HepG2 (cell line): ENCODE results near the gene CD101. TPM values are rescaled to one million over a fixed set of nuclear protein-coding genes. Genes with fewer than 3 reads are reported as not detected.

Source experiments
- ATAC-seq: fragments of 200-7000 bp; cut with Tn5 transposase; 3 replicates; pipeline ENCODE4 v1.9.1; 2020; ENCODE audit warnings: mild to moderate bottlenecking, moderate library complexity
- BruUV-seq: library from RNA; stranded (reverse); fragments of 400-500 nt; replicated peaks from 2 replicates; lab custom pipeline; 2021; lab: Mats Ljungman, UMichigan
- CTCF ChIA-PET: fragments of 300-600 bp; formaldehyde crosslinking; extraction: SDS; loops from one replicate; lab custom pipeline; 2021; ENCODE audit warnings: low total read pairs, inconsistent platforms, low intra/inter-chr PET ratio; lab: Yijun Ruan, JAX
- POLR2A ChIA-PET: fragments of 350-600 bp; sonication (Branson Sonifier 250); formaldehyde crosslinking; loops from one replicate; lab custom pipeline; 2020; ENCODE audit warnings: antibody characterized with exemption, inconsistent platforms; lab: Yijun Ruan, JAX
- DNase-seq: peaks from one replicate; pipeline ENCODE4 v3.0.0-alpha.2; 2015; ENCODE audit warnings: low spot score
- FAIRE-seq: peaks from 3 replicates; lab custom pipeline; 2011; peaks lifted over from hg19 to GRCh38; lab: Jason Lieb, UNC
- H2AFZ ChIP-seq: one replicate; pipeline ENCODE4 v1.6.1; 2011; ENCODE audit warnings: low read length, inconsistent platforms
- H3K27ac ChIP-seq: fragments of 300-600 bp; 3 replicates; pipeline ENCODE4 v1.8.0; 2011; ENCODE audit warnings: mixed run types, mild to moderate bottlenecking, mixed read lengths, low read length, inconsistent platforms; ENCODE audit not compliant: insufficient read depth; ENCODE audit errors: extremely low read length
- H3K27me3 ChIP-seq, 2 experiments: fragments of 200-600 bp in 1 of 2; 2 replicates in 1 of 2; 3 replicates in 1 of 2; pipeline versions ENCODE4 v1.6.0 to v1.8.0; 2011; ENCODE audit warnings: low read length in 2 of 2, mild to moderate bottlenecking in 2 of 2, moderate library complexity in 2 of 2, inconsistent platforms in 1 of 2; ENCODE audit not compliant: insufficient read depth in 2 of 2, control insufficient read depth in 1 of 2
- H3K36me3 ChIP-seq, 2 experiments: fragments of 200-600 bp in 1 of 2; replicated peaks in 1 of 2; 2 replicates in 1 of 2; 3 replicates in 1 of 2; pipeline versions ENCODE4 v1.5.1 to v1.8.0; 2011; ENCODE audit warnings: low read length in 2 of 2, inconsistent platforms in 1 of 2; ENCODE audit not compliant: insufficient read depth in 2 of 2, control insufficient read depth in 1 of 2
- H3K4me1 ChIP-seq: 2 replicates; pipeline ENCODE4 v1.5.1; 2012; ENCODE audit warnings: low read length, inconsistent platforms; ENCODE audit not compliant: insufficient read depth
- H3K4me2 ChIP-seq: 2 replicates; pipeline ENCODE4 v1.6.0; 2011; ENCODE audit warnings: low read depth, low read length, inconsistent platforms
- H3K4me3 ChIP-seq, 3 experiments: fragments of 200-600 bp in 1 of 3; sonication (generic), shearing (Covaris generic) in 1 of 3; replicated peaks in 1 of 3; 2 replicates each; pipeline ENCODE4 v1.5.1; 2011 to 2016; ENCODE audit warnings: low read length in 3 of 3, inconsistent platforms in 2 of 3, low read depth in 2 of 3, mild to moderate bottlenecking in 2 of 3, control low read depth in 1 of 3, mixed read lengths in 1 of 3; ENCODE audit not compliant: insufficient read depth in 1 of 3
- H3K79me2 ChIP-seq: one replicate; pipeline ENCODE4 v1.6.1; 2011; ENCODE audit warnings: low read length, inconsistent platforms; ENCODE audit not compliant: insufficient read depth
- H3K9ac ChIP-seq: 2 replicates; pipeline ENCODE4 v1.6.0; 2011; ENCODE audit warnings: mild to moderate bottlenecking, low read depth, low read length, inconsistent platforms; ENCODE audit not compliant: insufficient read depth
- H3K9me3 ChIP-seq: 2 replicates; pipeline ENCODE4 v1.5.1; 2012; ENCODE audit warnings: mild to moderate bottlenecking, low read length
- H4K20me1 ChIP-seq: 2 replicates; pipeline ENCODE4 v1.6.0; 2011; ENCODE audit warnings: inconsistent platforms, mild to moderate bottlenecking, low read length, moderate library complexity; ENCODE audit not compliant: insufficient read depth
- AHDC1 ChIP-seq: sonication (generic); formaldehyde crosslinking; IDR thresholded peaks from 2 replicates; pipeline ENCODE4 v1.5.1; 2020; ENCODE audit warnings: mild to moderate bottlenecking, missing genetic modification reagents, borderline replicate concordance
- MAX ChIP-seq: IDR thresholded peaks from 2 replicates; pipeline ENCODE4 v1.6.1; 2012; ENCODE audit warnings: inconsistent platforms
- MIER3 ChIP-seq: IDR thresholded peaks from 2 replicates; pipeline ENCODE4 v1.6.1; 2016; ENCODE audit warnings: missing compliant biosample characterization, borderline replicate concordance
- SNAI1 ChIP-seq: sonication (generic); formaldehyde crosslinking; IDR thresholded peaks from 2 replicates; pipeline ENCODE4 v1.5.0; 2020; ENCODE audit warnings: mild to moderate bottlenecking, missing genetic modification reagents, borderline replicate concordance
- SOX5 ChIP-seq: IDR thresholded peaks from 2 replicates; pipeline ENCODE4 v1.6.1; 2016; ENCODE audit warnings: borderline replicate concordance
- ZNF234 ChIP-seq: sonication (generic); formaldehyde crosslinking; conservative IDR thresholded peaks from 2 replicates; pipeline ENCODE4 v1.5.1; 2020; ENCODE audit warnings: mild to moderate bottlenecking, missing genetic modification reagents
- ZZZ3 ChIP-seq: sonication (generic); formaldehyde crosslinking; IDR thresholded peaks from 2 replicates; pipeline ENCODE4 v1.4.0; 2020; ENCODE audit warnings: missing genetic modification reagents, mild to moderate bottlenecking, borderline replicate concordance
- WGBS: methylation state at CpG from one replicate; pipeline ENCODE4 v1.1.6; 2017; ENCODE audit warnings: low lambda C conversion rate; 5-methylcytosine and 5-hydroxymethylcytosine counted together
- in situ Hi-C: cut with HindIII; loops from 2 replicates; pipeline ENCODE4 v1.10.0; 2017; ENCODE audit warnings: low pct_unique_long_range_greater_than_20kb; ENCODE audit not compliant: extremely low pct_ligation_motif_present
- intact Hi-C: fragments of 100-400 bp; cut with micrococcal nuclease; formaldehyde crosslinking; loops from one replicate; pipeline ENCODE4 v1.10.0; 2022; ENCODE audit not compliant: unreplicated experiment
- polyA plus RNA-seq, 8 experiments: library from polyadenylated mRNA; depleted of rRNA in 3 of 8; stranded (reverse) in 7 of 8; unstranded in 1 of 8; fragments of >200 nt; fragmentation: Illumina TruSeq in 4 of 8; extraction: Trizol in 4 of 8; gene quantifications; 2 replicates each; pipeline versions ENCODE4 v1.2.1 to v1.2.3, GENCODE V29; 2011 to 2016; ENCODE audit warnings: low read depth in 4 of 8, missing spikeins in 1 of 8, mixed read lengths in 1 of 8; ENCODE audit not compliant: insufficient read depth in 1 of 8
- total RNA-seq, 5 experiments: library from RNA; depleted of rRNA; stranded (reverse); fragments of >200 nt; fragmentation: Illumina TruSeq; extraction: Trizol; gene quantifications; 2 replicates each; pipeline ENCODE4 v1.2.3, GENCODE V29; 2016; ENCODE audit warnings: low read depth in 1 of 5

Gene CD101
- total and polyA plus RNA-seq, 2 of the 13 experiments (the other 11 are each of a cell fraction or from before 2014, with no cell fraction given), result 0.05 to 0.09 TPM

- no peak for TF ChIP-seq ZNF234 (CRISPR knock-in tag)
- TF ChIP-seq SOX5 (CRISPR knock-in tag), result no peak
Measured at GRCh38 chr1:116990612-116991151, 10.9 kb upstream of the CD101 start (continued).

GRCh38 chr1:116991171-116991845 is 10.3 kb upstream of the CD101 start:
- intact Hi-C loops, result no loop called here
- no TSS peak for BruUV-seq

GRCh38 chr1:116991918-116992317 is 9.6 kb upstream of the CD101 start:
- Histone ChIP-seq H3K4me1 (peaks cover 5% of the 10 kb centered on the region; the same call in 1 of the 2 replicates), H3K27ac (no peak overlapping the region), H3K27me3 (no peaks in the 10 kb centered on the region), H3K4me3 (no peak overlapping the region), H3K4me2 (no peak overlapping the region), H3K9ac (no peak overlapping the region), H2AFZ (no peak overlapping the region), H3K36me3 (no peaks in the 10 kb centered on the region), H4K20me1 (no peaks in the 10 kb centered on the region), H3K79me2 (no peaks in the 10 kb centered on the region), H3K9me3 (no peaks in the 10 kb centered on the region)
- CTCF ChIA-PET, result no interaction called here
- DNase-seq, result no peak
- POLR2A ChIA-PET, result no interaction called here
- BruUV-seq, result no TSS peak
- in situ Hi-C loops, result no loop called here
- intact Hi-C loops, result no loop called here
- no peak for FAIRE-seq
- no peak for ATAC-seq
- no peak for TF ChIP-seq AHDC1 (CRISPR knock-in tag)
- TF ChIP-seq, all 625 proteins: peak for 0
- 45% methylated on average over 1 of the region's 1 CpG for WGBS

More at GRCh38 chr1:116991171-116991845, 10.3 kb upstream of the CD101 start:
- Histone ChIP-seq H3K4me2 (no peak overlapping the region), H3K4me3 (no peak overlapping the region), H4K20me1 (no peaks in the 10 kb centered on the region), H3K9me3 (no peaks in the 10 kb centered on the region), H3K79me2 (no peaks in the 10 kb centered on the region), H2AFZ (no peak overlapping the region), H3K27me3 (no peaks in the 10 kb centered on the region), H3K36me3 (no peaks in the 10 kb centered on the region), H3K27ac (no peak overlapping the region), H3K9ac (no peak overlapping the region), H3K4me1 (peaks cover 6% of the 10 kb centered on the region; the same call in 1 of the 2 replicates)
- FAIRE-seq (no peak), DNase-seq (no peak), ATAC-seq (no peak)
- TF ChIP-seq MIER3 (CRISPR knock-in tag) (no peak), MAX (no peak), ZZZ3 (CRISPR knock-in tag) (no peak), SNAI1 (no peak)
- WGBS, result 57% methylated on average over 2 of the region's 2 CpGs
- POLR2A ChIA-PET, result no interaction called here
- CTCF ChIA-PET, result no interaction called here
- in situ Hi-C loops, result no loop called here
